Transverse colon (tissue), 4 donors: ENCODE data around the gene HDDC3.

Source experiments
- EP300 ChIP-seq: sonication (generic); formaldehyde crosslinking; IDR thresholded peaks from one replicate; pipeline ENCODE4 v1.6.1; 2017; ENCODE audit warnings: antibody characterized with exemption, low read depth
- POLR2A ChIP-seq: fragments of 450-650 bp; IDR thresholded peaks from one replicate; pipeline ENCODE4 v1.6.1; 2016; ENCODE audit warnings: antibody characterized with exemption, mild to moderate bottlenecking, moderate library complexity
- POLR2AphosphoS5 ChIP-seq, 3 donors: sonication (generic); formaldehyde crosslinking; IDR thresholded peaks; one replicate each; pipeline ENCODE4 v1.6.1; 2016; ENCODE audit warnings: antibody characterized with exemption in 3 of 3
- TF ChIP-seq, protein P1 (sequence below), 5 experiments: fragments of 200-600 bp in 3 of 5; fragments of 450-650 bp in 2 of 5; sonication (generic) in 3 of 5; IDR thresholded peaks; 1 replicate in 2 of 5; 2 replicates in 3 of 5; pipeline ENCODE4 v1.5.1; 2016 to 2017; ENCODE audit warnings: antibody characterized with exemption in 5 of 5, inconsistent platforms in 3 of 5, mild to moderate bottlenecking in 2 of 5, moderate library complexity in 1 of 5

DNA sequence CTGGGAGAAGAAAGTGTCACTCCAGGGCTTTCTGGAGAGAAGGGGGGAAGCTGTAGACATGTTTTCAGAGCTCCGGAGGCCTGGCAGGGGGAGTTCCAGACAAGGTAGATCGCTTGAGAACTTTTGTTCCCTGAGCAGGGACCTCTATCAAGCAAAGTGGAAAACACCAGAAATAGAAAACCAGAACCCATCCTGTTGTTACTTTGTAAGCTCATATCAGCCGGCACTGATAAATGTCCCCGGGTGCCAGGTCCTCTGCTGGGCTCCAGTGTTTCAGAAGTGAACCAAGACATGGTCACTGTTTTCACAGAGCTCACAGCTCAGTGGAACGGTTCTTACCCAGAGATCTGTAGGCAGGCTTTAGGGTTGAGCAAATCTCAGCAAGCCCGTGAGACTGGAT, 13.5 kb downstream of the HDDC3 start:
- TF ChIP-seq, protein P1, sequence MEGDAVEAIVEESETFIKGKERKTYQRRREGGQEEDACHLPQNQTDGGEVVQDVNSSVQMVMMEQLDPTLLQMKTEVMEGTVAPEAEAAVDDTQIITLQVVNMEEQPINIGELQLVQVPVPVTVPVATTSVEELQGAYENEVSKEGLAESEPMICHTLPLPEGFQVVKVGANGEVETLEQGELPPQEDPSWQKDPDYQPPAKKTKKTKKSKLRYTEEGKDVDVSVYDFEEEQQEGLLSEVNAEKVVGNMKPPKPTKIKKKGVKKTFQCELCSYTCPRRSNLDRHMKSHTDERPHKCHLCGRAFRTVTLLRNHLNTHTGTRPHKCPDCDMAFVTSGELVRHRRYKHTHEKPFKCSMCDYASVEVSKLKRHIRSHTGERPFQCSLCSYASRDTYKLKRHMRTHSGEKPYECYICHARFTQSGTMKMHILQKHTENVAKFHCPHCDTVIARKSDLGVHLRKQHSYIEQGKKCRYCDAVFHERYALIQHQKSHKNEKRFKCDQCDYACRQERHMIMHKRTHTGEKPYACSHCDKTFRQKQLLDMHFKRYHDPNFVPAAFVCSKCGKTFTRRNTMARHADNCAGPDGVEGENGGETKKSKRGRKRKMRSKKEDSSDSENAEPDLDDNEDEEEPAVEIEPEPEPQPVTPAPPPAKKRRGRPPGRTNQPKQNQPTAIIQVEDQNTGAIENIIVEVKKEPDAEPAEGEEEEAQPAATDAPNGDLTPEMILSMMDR (IDR thresholded peaks at IDR 0.05), result no peak
- no peak for TF ChIP-seq POLR2A
- TF ChIP-seq POLR2AphosphoS5 (IDR thresholded peaks at IDR 0.05), result no peak
- TF ChIP-seq EP300, result no peak
